Mesenteric fat pad (tissue), 1 donor: ENCODE data around the gene DDX41. TPM values are rescaled to one million over a fixed set of nuclear protein-coding genes. Genes with fewer than 3 reads are reported as not detected.
"Not testable (repeated sequence)": the region's sequence is repeated elsewhere in the genome, so short reads cannot be mapped to it uniquely, and the experiment has no call there.

ENCODE experiments used
- DNase-seq: peaks from one replicate; pipeline ENCODE4 v3.0.0-alpha.2; 2020; ENCODE audit warnings: low spot score
- long read RNA-seq: library from polyadenylated mRNA; unstranded; transcript quantifications from one replicate; pipeline ENCODE4 v2.0.0, GENCODE V29; 2020
- total RNA-seq: library from RNA; stranded (reverse); fragmentation: NEBNext Ultra II Directional; extraction: Animal tissue kit (Norgen Biotek cat#: 25700); gene quantifications from one replicate; pipeline ENCODE4 v1.2.1, GENCODE V29; 2021
- donor health status: DM: yes; HTN: yes; CAD: no.

DDX41 gene
- 63.8 TPM for total RNA-seq
- long read RNA-seq, transcript DDX41-201 (16 exons, 2,137 nt) = minor isoform, 8 of 103 reads
- long read RNA-seq, transcript DDX41-208 (17 exons, 2,607 nt) = major isoform, 70 of 103 reads
- long read RNA-seq, partial matches to known transcripts = 12 of 103 reads
- long read RNA-seq, other reads (novel, unspliced or antisense) = 12 of 103 reads

DNA sequence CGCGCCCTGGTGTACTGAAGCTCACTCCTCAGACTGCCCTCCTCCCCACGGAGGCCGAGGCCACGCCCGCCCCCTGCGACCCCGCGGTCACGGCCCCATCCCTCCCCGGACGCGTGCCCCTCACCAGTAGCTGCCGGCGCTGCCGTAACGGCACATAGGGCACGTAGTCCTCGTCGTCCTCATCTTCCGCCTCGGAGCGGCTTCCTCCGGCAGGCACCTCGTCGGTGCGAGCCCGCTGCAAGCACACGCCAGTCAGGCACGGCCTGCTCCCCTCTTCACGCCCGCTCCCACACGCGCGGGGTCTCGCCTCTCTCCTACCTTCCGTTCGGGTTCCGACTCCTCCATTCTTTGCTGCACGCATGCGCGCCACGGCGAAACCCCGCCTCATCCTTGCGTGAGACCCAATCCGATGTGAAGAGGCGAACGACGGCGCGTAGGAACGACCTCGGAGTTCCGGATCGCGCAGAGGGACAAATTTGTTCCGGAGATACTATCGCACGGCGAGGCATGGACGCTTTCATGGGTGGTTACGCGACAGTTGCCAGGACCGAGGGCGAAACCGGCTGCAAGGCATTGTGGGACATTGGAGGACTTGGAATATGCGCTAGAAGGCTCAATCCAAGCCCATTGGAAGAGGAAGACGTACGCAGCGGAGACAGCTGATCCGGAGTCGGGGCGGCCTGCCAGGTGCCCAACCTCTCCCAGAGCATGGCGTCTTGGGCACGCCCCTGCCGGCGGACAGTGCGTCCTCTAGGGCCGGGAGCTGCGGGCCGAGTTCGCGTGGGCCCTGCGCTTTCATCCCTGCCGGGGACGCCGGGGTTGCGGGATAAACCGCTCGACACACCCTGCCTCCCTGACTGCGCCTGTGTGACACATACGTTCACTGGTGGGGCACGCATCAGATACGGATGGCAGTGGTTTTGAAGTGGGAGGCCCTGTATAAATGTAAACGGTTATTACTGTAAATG is at the start of gene DDX41:
TSS of gene DDX41 (minus strand) at position 361 of the 968 bp plus-strand sequence. CDS start at position 345, 16 bp downstream.
- peak; percentile 99 for DNase-seq

DNA sequence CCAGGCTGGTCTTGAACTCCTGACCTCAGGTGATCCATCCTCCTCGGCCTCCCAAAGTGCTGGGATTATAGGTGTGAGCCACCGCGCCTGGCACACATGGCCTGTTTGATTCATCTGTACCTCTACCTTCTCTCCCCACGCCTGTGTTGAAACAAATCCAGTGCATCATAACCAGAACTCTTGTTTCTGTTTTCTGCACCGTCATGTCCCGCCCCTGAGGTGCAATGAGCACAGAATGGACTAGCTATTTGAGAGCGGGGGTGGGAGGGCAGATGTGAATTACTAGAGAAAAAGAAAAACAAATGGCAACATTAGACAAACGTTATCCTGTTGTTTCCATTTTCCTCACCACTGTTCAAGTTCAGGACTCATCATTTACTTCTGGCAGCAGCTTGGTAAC is 48.3 kb upstream of the DDX41 start:
- no peak for DNase-seq

DNA sequence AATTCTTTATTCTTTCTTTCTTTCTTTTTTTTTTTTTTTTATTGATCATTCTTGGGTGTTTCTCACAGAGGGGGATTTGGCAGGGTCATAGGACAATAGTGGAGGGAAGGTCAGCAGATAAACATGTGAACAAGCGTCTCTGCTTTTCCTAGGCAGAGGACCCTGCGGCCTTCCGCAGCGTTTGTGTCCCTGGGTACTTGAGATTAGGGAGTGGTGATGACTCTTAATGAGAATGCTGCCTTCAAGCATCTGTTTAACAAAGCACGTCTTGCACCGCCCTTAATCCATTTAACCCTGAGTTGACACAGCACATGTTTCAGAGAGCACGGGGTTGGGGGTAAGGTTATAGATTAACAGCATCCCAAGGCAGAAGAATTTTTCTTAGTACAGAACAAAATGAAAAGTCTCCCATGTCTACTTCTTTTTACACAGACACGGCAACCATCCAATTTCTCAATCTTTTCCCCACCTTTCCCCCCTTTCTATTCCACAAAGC is 42.7 kb upstream of the DDX41 start:
- not testable (repeated sequence) for DNase-seq

DNA sequence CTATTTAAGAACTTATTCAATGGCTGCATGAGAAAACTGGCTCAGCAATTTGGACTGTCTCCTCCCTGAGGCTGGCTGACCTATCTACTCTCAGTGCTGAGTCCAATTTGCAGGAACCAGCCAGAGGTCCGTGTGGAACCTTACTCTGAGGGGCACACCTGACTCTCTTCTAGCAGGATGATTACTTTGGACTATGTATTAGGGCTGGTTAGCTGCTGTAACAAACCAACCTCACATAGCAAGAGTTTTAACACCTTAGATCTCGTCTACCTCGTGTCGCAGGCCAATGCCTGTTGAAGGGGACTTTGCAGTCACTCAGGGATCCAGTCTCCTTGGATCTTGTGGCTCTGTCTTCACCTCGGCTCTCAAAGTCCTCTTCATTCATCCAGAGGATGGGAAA is 41.0 kb upstream of the DDX41 start:
- DNase-seq = no peak

DNA sequence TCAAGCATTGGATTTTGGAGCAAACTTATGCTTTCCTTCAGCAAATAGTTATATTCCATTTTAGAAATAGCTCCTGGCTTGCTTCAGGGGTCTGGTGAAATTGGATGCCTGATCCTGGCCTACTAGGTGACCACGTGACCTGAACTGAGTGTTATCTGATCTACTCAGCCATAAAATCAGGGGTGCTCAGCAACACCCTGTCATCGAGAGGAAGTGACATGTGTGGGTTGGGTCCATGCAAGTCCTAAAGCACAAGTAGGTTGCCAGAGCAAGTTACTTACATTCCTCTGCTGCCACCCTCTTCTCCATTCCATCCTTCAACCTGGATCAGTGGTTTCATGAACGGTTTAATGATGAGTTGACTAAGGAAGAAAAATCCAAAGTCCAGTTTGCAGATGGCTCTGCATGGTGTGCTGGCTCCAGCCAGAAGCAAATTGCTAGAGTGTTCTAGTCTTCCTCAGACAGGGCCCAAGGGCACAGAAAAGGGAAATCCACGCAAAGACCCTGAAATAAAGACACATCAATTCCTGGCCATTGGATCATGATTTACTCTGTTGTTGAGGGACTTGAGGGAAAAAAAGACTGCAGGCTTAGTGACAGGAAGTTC is 40.4 kb upstream of the DDX41 start:
- no peak for DNase-seq

DNA sequence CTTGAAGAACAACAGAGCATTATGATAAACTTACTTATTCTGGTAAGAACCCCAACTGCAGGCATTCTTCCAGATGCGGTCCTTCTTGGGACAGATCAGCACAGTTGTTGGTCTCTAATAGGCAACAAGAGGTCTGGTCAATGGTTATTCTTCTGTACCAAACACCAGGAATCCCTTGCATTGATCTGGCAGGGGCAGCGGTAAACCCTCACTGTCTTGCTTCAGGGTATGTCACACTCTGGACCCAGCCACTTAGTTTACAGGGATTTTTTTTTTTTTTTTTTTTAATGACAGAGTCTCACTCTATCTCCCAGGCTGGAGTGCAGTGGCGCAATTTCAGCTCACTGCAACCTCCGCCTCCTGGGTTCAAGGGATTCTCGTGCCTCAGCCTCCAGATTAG is 38.9 kb upstream of the DDX41 start:
- DNase-seq = no peak

DNA sequence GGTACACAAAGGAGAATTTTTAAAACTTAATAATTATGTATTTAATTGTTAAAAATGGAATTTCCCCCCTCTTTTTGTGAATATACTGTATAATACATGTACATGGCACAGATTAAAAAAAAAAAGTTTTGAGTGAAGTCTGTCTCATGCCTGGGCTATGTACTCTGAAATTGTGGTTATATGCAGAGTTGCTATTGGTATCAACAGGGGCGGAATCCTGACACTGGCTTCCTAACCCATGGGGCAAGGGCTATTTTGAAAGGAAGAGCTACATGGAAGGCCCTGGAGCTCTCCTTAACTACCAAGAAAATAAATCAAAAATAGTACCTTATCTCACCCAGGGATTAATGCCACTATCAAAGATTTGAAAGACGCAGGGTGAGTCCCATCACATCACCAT is 38.5 kb upstream of the DDX41 start:
- no peak for DNase-seq

DNA sequence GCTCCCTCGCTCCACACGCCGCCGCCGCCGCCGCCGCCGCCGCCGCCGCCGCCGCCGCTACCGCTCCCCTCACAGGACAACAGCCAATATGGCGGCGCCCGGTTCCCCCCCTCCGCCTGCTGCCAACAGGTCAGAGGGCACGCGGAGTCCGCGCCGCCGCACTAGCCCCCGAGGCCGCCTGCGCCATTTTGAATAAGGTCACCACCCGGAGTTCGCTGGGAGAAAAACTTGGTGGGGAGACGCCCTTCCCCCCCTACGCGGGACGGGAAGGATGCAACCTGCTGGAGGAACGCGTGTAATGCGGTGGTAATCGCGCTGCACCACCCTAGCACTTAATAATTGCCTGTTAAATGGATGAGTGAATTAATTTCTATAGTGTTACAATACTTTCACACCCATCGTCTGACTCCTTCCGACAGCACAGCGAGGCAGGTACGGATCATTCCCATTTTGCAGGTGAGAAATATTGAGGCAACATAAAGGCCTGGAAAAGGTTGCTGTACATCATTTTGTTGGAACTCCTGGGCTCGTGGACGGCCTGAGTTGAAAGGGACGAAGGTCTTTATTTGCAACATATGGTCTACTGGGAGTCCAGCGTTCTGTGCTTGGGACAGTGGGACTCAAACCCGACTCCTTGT is 37.8 kb upstream of the DDX41 start, which contains the start of gene FAM193B:
TSS of gene FAM193B (minus strand) at position 90 of the 638 bp plus-strand sequence. CDS start 105 bp downstream, outside the sequence.
- peak; percentile 99 for DNase-seq

DNA sequence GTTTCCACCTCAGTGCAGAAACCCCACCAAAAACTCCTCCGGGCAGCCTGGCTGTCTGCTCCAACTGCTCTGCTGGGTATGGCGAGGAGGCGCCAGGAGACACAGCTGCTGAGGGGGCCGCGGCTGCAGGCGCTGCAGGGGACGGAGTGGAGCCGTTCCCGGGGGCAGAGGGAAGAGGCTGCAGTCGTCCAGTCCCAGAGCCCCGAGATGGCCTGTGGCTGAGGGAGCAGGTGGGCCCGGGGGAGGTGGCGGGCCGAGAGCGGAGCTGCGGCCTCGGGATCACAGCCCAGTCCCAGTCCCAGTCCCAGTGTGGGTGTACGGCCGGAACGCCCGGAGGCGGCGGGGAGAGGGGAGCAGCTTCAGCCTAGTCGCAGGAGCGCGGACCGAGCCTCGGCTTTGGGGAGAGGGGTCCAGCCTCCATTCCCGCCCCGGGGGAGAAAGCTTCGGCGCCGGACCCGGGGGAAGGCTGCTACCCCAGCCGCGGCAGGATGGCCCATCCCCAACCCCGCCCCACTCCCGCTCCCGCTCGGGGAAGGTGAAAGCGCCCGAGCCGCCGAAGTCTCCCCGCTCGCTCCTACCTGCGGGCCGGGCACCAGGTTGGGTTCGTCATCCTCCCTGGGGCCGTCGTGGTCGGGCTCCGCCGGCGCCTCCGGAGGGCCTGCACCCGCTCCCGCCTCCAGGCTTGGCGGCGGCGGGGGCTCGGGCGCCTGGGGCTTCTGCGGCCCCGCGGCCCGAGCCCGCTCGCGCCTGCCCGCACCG is 37.1 kb upstream of the DDX41 start:
- DNase-seq = no peak

DNA sequence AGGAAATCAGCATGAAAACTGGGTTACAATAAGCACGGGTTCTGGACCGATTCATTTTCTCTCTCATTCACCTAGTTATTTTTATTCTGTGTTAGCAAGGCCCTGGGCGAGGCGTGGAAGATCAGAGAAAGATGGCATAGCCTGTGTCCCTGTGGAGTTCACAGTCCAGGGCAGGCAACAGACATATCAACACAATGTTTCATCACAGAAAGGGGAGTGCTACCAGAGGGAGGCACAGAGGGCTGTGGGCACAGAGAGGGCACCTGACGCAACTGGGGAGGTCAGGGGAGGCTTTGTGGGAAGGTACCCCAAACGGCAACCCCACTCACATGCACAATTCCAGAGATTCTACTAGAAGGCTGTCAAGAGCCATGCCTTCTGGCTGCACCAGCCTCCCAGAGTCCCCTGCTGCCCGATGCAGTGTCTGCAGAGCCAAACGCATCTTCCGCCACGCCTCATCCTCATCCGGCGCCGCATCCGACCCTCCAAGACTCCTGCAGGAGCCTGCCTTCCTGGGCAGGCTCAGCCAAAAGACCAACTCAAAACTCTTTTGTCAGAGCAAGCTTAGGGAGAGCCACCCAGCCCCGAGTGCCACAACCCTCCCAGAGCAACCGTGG is 36.2 kb upstream of the DDX41 start:
- no peak for DNase-seq

DNA sequence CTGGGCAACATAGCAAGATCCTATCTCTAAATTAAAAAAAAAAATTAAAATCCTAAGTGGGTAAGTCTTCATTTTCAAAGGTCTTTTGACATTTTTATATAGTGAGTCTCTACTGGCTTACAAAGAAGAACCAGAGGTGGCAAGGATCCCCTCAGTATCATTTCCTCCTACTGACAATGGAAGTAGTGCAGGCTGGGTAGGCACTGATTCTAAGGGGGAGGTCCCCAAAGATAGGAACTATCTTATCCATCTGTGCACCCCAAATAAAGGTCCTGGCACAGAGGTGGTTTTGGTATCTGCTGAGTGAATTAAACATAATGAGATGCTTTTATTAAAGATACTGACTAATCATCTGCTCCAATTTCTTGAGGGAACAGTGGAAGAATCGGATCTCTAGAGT is 33.4 kb upstream of the DDX41 start:
- no peak for DNase-seq

DNA sequence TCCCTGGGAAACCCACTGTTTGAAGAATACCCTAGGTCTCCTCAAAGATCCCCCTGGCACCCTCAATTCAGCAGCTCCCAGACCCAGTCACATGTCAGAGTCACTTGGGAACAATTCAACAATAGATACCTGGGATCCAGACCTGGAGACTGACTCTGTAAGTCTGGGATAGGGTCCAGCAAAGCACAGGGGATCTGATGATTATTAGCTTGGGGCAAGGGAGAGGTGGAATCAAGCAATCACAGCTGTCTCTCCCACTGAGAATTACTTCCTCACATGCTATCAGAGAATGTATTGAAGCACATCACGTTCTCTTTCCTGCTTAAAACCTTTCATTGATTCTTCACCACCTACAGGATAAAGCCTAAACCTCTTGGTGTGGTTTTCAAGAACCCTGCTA is 31.7 kb upstream of the DDX41 start:
- no peak for DNase-seq

DNA sequence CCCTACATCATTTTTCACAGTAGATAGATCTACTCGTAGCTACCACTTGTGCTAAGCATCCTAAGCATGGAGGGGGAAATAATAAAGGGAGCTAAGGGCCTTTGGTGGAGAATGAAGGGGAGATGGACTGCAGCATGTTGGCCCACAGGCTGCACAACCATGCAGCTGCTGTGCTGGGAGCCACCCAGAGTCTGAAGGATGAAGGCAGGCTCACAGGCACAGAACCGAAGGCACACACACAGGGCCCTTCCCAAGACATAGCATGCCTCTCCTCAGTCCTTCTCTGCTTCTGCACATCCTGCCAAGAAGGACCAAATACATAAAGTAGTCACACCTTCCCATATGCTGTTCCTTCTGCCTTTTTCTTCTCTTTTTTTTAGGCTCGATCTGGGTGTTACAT is 31.0 kb upstream of the DDX41 start:
- no peak for DNase-seq

DNA sequence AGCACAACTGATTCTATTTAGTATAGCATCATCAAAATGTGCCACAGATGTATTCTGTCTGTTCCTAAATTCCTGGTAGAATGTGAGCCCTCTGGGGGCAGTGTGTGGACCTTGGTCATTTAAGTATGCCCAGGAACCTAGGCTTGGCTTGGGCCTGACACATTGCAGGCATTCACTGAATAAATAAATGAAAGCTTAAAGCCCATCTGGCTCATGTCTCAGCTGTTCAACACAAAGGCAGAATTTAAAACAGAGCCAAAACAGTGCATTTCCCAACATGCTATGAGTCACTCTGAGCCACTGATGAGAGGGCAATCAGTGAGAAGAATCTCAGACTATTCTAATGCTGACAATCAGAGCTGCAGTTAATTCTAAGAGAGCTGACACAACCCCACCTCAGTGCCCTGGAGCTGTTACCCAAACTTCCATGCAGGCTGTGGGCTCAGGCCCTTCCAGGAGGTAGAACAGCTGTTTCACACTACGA is 29.5 kb upstream of the DDX41 start:
- no peak for DNase-seq

DNA sequence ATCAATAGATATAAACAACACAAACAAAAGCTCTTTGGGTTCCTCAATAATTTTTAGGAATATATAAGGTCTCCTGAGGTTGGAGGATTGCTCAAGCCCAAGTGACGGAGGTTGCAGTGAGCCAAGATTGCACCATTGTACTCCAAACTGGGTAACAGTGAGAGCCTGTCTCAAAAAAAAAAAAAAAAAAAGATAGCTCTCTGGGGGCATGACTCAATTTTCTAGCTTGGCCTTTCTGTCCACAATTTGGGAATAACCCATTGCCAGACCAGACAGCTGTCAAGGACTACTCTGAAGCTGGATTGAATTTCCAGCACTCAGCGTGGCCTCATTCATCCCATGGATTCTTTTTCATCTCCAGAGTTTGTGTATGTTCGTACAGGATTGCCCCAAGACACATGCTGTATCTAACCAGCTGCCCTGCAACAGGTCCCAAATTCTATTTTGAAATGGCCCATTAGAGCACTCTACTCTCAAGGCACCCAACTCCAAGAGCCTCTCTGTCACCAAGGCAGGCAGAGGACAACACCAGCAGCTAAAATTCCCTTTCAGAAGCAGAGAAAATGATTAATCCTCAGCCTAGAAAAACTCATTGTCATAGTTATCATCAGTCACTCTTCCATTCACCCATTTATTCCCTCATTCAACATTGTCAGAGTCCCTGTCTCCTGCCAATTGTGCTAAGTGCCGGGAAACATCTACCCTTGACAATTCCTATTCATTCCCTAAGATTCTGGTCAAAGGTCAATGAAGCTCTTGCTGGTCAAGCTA is 28.9 kb upstream of the DDX41 start:
- no peak for DNase-seq

DNA sequence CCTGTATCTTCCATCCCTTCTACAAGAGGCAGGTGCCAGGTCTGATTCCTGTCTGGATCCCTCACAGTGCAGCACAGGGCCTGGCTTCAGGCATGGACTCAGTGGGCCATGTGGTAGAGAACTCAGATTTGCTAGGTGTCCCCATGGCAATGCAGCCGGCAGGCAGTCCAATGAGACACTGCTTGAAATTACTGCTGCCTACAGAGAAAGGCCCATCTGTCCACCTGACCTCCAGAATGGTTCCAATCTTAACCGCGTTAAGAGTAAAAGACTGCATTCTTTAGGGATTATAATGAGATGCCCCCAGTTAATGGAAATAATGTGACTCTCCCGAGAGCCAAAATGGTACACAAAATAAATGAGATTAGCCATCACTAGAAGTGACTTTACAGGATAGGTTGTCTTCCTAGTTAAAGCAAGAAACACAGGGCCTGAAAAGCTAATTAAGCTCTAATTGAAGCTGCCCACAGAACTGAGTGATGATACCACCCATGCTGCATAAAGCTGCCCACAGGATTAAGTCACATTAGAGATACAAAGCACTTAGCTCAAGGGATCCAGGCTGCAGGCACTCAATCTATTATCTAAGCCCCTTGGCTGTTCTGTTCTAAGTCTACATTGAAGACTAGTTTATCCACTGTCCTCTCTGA is 26.2 kb upstream of the DDX41 start:
- no peak for DNase-seq

DNA sequence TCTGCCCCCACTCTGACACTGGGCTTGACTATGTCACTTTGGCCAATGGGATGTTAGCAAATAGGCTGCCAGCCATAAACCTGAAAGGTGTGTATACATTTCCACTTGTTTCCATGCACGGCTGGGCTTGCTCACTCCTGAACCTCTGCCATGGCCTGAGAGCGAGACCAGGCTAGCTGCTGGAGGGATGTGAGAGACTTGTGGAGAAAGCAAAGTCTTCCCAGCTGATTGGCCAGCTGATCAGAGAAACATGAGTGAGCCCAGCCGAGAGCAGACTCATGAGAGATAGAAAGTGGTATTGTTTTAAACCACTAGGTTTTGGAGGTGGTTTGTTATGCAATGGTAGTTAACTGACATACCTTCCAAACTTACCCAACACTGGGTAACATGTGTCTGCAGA is 23.7 kb upstream of the DDX41 start:
- DNase-seq = no peak

DNA sequence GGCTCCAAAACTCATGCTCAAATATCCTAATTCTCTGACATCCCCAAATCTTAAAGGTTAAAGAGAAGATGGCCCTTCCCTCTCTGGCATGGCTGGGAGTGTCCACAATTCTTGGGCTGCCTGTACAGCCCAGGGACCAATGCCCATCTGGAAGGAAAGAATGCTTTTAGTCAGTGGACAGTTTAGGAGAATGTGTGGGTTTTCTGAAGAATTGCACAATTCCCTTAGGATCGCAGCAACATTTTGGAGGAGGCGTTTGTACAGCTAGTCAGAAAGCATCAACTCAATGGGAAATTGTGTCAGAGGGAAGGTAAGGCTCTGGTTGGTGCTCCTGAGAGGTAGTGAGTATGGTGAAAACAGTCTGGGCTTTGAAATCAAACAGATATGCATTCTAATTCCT is 22.6 kb upstream of the DDX41 start:
- no peak for DNase-seq

DNA sequence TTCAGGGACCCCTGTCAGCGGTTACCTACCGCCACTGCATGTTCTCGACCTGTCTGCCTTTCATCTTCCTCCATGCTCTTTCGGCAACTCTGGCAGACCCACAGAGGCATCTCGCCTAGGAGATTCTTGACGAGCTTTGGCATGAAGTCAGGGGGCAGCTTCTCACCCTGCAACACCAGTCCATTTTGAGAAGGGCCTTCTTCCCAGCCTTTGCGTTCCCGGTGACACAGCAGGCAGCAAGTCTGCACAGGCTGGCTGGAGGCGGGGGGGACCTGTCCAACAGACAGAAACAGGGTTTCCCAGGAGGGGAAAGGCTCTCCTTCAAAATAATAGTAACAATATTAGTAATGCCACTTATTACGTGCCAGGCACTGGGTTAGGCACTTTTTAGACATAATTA is 22.1 kb upstream of the DDX41 start:
- DNase-seq = no peak
